ENCODE data around the gene SNX11.

GRCh38 chr17:48128400-48128799 is 20.8 kb downstream of the SNX11 start:
- no peak for TF ChIP-seq POLR2A (IDR thresholded peaks at IDR 0.05)
- TF ChIP-seq CTCF (IDR thresholded peaks at IDR 0.05), result no peak
